ENCODE results near the gene DONSON.

Gene DONSON

DNA sequence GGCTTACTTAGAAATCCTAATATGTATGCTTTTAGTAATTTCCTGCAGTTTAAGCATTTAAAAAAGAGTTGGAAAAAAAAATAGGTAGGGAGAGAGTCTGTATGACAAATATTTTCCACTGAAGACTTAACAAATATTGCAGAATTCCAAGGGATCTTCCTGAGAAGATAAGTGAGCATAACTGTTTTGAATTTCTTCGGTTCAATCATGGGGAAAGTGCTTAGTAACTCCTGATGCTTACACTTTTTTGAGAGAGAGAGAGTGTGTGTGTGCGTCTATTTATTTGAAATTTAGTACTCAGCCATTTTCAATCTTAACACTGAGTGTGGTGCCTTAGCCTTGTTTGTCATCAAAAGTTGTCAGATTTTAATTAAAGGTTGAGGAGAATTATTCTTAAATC, 27.1 kb downstream of the DONSON start:
- no peak for FAIRE-seq

DNA sequence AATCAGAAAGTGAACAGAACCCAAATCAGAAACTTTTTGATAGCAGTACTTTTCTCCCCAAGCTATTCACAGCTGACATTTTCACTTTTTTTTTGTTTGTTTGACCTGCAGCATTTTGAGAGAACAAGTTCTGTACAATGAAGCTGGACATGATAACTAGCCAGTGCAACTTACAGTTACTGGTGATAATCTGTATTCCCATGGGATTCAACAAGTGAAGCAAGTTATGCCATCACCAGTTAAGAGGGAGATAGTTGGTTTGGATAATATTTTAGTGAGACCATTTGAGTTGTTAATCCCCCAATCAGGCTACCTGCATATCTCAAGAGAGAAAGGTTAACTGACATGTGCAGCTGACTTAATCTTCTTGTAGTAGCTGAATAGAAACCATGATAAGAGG, 27.5 kb downstream of the DONSON start:
- no peak for FAIRE-seq

DNA sequence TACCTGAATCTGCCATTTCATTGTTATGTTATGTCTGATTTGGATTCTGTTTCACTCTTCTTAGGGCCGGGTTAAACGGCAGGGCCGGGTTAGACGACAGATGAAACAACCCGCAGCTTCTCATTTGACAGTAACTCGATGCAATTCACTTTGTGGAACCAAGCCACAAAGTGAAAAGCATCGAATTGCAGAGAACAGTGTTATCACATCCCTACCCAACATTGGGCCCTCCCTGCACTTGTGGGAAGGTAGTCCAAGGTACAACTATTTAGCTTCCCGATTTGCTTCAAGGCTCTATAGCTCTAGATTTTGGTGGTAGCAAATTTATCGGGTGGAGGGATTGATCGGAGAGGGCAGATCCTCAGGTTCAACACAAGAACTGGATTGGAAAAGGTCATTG, 28.7 kb downstream of the DONSON start:
- FAIRE-seq = no peak

DNA sequence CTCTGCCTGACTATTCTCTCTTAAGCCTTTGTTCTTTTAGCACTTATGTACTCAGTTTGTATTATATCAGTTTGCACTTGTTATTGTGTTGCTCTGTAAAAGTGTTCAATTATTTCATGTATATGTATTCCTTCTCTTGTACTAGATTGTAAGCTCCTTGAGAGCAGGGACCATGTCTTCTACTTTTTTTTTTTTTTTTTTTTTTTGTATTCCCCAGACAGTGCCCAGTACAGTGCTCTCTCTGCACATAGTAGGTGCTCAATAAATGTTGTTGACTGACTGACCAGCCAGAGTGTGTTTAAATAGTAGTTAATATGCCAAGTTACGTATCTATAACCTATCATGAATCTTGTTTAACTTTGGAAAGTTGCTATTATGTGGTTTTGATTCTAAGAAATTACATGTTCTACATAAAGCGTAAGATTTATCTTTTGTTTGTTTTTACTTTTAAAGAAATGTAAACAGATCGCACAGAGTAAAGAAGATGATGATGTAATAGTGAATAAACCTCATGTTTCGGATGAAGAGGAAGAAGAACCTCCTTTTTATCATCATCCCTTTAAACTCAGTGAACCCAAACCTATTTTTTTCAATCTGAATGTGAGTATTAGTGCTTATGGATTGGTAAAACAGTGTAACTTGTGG, 29.6 kb downstream of the DONSON start:
- no peak for FAIRE-seq

DNA sequence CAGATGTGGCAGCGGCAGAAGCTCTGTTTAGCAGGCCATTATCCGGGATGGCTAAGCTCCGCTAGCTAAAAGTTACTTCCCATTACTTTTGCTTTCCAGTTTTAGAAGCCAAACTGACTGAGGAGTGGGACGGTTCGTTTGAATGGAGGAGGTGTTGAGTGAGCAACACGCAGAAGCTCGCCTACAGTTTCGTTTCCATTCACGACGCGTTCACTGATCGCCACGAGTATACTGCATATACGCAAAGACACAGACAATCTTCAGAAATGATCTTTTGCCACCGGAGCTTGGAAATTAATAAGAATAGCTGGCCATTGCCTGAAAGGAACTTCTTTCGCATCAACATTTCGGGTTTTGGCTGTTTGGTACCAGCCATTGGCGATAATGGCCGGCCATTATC, 31.0 kb downstream of the DONSON start:
- no peak for FAIRE-seq

DNA sequence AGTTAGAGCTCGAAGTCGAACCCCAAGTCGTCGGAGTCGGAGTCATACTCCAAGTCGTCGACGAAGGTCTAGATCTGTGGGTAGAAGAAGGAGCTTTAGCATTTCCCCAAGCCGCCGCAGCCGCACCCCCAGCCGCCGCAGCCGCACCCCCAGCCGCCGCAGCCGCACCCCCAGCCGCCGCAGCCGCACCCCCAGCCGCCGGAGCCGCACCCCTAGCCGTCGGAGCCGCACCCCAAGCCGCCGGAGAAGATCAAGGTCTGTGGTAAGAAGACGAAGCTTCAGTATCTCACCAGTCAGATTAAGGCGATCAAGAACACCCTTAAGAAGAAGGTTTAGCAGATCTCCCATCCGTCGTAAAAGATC, 33.5 kb downstream of the DONSON start:
- no peak for FAIRE-seq

DNA sequence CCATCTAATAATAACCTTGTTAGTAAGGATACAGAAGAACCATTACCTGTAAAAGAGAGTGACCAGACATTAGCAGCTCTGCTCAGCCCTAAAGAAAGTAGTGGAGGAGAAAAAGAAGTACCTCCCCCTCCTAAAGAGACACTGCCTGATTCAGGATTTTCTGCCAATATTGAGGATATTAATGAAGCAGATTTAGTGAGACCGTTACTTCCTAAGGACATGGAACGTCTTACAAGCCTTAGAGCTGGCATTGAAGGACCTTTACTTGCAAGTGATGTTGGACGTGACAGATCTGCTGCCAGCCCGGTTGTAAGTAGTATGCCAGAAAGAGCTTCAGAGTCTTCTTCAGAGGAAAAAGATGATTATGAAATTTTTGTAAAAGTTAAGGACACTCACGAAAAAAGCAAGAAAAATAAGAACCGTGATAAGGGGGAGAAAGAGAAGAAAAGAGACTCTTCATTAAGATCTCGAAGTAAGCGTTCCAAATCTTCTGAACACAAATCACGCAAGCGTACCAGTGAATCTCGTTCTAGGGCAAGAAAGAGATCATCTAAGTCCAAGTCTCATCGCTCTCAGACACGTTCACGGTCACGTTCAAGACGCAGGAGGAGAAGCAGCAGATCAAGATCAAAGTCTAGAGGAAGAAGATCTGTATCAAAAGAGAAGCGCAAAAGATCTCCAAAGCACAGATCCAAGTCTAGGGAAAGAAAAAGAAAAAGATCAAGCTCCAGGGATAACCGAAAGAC, 34.1 kb downstream of the DONSON start:
- FAIRE-seq = no peak

DNA sequence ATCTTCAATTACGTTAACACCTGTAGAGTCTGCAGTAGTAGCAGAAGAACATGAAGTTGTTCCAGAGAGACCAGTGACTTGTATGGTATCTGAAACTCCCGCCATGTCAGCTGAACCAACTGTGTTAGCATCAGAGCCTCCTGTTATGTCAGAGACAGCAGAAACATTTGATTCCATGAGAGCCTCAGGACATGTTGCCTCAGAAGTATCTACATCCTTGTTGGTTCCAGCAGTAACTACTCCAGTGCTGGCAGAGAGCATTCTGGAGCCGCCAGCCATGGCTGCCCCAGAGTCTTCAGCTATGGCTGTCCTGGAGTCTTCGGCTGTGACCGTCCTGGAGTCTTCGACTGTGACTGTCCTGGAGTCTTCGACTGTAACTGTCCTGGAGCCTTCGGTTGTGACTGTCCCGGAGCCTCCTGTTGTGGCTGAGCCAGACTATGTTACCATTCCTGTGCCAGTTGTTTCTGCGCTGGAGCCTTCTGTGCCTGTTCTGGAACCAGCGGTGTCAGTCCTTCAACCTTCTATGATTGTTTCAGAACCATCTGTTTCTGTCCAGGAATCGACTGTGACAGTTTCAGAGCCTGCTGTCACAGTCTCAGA, 35.4 kb downstream of the DONSON start:
- no peak for FAIRE-seq

DNA sequence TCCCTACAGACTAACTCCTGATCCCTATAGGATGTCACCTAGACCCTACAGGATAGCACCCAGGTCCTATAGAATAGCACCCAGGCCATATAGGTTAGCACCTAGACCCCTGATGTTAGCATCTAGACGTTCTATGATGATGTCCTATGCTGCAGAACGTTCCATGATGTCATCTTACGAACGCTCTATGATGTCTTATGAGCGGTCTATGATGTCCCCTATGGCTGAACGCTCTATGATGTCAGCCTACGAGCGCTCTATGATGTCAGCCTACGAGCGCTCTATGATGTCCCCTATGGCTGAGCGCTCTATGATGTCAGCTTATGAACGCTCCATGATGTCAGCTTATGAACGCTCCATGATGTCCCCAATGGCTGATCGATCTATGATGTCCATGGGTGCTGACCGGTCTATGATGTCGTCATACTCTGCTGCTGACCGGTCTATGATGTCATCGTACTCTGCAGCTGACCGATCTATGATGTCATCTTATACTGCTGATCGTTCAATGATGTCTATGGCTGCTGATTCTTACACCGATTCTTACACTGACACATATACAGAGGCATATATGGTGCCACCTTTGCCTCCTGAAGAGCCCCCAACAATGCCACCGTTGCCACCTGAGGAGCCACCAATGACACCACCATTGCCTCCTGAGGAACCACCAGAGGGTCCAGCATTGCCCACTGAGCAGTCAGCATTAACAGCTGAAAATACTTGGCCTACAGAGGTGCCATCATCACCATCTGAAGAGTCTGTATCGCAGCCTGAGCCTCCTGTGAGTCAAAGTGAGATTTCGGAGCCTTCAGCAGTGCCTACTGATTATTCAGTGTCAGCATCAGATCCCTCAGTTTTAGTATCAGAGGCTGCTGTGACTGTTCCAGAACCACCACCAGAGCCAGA, 36.1 kb downstream of the DONSON start:
- FAIRE-seq = no peak

DNA sequence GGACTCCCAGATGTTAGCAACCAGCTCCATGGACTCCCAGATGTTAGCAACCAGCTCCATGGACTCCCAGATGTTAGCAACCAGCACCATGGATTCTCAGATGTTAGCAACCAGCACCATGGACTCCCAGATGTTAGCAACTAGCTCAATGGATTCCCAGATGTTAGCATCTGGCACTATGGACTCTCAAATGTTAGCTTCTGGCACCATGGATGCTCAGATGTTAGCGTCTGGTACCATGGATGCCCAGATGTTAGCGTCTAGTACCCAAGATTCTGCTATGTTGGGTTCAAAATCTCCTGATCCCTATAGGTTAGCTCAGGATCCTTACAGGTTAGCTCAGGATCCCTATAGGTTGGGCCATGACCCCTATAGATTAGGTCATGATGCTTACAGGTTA, 36.8 kb downstream of the DONSON start:
- no peak for FAIRE-seq

DNA sequence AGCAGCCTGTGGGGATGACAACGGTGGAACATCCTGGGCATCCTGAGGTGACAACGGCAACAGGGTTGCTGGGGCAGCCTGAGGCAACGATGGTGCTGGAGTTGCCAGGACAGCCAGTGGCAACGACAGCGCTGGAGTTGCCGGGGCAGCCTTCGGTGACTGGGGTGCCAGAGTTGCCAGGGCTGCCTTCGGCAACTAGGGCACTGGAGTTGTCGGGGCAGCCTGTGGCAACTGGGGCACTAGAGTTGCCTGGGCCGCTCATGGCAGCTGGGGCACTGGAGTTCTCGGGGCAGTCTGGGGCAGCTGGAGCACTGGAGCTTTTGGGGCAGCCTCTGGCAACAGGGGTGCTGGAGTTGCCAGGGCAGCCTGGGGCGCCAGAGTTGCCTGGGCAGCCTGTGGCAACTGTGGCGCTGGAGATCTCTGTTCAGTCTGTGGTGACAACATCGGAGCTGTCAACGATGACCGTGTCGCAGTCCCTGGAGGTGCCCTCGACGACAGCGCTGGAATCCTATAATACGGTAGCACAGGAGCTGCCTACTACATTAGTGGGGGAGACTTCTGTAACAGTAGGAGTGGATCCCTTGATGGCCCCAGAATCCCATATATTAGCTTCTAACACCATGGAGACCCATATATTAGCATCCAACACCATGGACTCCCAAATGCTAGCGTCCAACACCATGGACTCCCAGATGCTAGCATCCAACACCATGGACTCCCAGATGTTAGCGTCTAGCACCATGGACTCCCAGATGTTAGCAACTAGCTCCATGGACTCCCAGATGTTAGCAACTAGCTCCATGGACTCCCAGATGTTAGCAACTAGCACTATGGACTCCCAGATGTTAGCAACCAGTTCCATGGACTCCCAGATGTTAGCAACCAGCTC, 37.5 kb downstream of the DONSON start:
- no peak for FAIRE-seq

DNA sequence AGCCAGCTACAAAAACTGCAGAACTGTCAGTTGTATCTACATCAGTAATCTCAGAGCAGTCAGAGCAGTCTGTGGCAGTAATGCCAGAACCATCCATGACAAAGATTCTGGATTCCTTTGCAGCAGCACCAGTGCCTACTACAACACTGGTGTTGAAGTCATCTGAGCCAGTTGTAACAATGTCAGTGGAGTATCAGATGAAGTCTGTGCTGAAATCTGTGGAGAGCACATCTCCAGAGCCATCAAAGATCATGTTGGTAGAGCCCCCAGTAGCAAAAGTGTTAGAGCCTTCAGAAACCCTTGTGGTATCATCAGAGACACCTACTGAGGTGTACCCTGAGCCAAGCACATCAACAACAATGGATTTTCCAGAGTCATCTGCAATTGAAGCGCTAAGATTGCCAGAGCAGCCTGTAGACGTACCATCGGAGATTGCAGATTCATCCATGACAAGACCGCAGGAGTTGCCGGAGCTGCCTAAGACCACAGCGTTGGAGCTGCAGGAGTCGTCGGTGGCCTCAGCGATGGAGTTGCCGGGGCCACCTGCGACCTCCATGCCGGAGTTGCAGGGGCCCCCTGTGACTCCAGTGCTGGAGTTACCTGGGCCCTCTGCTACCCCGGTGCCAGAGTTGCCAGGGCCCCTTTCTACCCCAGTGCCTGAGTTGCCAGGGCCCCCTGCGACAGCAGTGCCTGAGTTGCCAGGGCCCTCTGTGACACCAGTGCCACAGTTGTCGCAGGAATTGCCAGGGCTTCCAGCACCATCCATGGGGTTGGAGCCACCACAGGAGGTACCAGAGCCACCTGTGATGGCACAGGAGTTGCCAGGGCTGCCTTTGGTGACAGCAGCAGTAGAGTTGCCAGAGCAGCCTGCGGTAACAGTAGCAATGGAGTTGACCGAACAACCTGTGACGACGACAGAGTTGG, 38.4 kb downstream of the DONSON start:
- FAIRE-seq = no peak

DNA sequence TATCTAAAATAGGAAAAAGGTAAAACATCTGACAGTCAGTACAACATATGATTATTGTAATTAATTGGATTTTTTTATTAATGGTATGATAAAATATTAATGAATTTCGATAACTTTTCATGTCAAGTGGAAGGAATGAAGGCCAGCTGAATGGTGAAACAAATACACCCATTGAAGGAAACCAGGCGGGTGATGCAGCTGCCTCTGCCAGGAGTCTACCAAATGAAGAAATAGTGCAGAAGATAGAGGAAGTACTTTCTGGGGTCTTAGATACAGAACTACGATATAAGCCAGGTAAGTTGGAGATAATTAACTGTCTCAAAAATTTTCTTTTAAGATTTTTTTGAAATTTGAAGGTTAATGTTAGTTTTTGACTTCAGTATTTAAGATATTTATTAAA, 42.4 kb downstream of the DONSON start:
- FAIRE-seq = no peak

DNA sequence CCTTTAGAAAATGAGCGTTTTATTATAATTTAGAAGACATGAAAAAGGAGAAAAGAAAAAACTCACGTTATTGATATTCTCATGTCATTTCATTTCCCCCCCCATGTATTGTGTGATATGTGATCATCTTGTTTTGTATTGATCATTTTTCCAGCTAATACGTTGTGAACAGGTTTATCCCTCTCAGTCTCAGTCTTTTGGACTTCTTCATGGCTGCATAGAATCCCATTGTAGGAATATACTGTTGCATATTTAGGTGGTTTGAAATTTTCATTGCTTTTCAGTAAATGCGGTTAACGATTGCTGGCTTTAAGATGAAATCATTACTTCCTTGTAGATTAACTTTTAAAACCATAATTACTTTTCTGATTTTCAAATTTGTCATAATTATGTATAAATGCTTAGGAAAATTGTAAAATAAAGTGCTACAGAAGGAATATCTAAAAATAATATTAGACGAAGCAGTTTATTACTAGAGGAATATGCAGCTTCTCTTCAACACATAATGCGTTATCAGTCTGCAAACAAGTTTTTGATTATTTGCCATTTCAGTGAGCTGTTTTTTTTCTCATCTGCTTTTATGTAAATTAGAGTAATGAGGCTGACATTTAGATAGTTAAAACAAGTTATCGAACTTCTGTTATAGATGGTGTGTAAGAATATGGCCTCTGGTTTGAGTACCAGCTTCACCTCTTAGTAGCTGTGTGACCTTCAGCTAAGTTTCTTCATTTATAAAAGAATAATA, 43.9 kb downstream of the DONSON start:
- no peak for FAIRE-seq

DNA sequence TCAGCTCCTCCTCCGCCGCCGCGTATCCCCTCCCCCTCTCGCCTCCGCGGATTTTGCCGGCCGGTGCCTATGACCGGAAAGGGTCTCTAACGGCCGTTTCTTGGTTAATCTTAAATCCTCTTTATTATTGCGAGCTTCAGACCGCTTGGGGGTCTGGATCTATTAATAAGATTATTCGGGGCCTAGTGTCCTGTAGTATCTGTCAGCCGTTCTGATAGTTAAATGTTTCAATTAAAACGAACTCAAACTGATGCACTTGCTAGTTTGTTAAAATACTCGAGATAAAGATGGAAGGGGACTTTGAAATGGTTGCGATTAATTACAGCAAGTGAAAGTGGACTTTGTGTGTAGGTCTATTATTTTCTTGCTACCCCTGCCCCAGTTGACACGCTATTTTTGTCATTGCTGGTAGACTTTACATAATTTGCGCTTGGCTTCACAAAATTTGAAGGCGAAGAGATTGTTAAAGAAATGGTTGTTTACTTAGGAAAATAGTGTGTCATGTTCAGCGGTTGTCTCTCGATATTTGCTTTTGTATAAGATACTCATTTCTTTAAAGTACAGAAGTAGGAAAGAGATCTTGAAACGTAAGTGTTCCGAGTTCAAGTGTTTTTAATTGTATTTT, 44.9 kb downstream of the DONSON start:
- no peak for FAIRE-seq

DNA sequence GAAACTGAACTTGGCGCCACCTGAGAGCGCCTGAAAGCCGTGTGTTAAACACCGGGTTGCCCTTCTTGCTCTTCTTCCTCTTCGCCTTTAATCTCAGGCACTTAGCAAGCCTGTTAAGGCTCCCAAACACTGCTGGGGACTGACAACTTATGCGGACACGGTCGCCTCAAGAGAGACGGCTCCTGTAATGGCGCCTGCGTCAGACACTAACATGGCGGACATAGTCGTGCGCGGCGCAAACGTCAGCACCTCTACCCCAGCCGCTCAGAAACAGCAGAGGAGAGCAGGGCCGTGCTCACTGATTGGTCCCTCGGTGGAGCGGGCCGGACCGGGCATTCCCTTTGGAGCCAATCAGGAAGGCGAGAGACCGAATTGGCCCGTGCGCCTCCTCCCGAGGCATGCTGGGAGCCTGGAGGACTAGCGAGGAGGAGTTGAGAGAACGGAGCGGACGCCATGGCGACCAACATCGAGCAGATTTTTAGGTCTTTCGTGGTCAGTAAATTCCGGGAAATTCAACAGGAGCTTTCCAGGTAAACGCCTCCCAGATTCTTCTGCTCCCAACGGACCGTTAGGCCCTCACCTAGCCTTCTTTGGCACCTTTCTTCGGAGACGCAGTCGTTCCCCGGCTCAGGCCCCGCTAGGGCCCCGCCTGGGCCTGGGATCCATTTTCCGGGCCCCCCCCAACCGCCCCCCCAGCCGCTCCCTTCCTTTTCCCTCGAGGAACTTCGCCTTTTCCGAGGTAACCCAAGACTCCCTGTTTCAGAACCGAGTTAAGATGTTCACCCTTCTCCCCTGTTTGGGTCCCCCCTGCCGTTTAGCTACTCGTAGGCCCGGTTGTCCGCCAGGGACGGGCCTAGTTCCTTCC, 45.6 kb downstream of the DONSON start, which contains the start of gene SON:
Gene SON, plus strand, starts transcription at position 399 of the 865 bp plus-strand sequence. Its CDS starts 55 bp downstream, at position 454.
- FAIRE-seq = peak; percentile 94

DNA sequence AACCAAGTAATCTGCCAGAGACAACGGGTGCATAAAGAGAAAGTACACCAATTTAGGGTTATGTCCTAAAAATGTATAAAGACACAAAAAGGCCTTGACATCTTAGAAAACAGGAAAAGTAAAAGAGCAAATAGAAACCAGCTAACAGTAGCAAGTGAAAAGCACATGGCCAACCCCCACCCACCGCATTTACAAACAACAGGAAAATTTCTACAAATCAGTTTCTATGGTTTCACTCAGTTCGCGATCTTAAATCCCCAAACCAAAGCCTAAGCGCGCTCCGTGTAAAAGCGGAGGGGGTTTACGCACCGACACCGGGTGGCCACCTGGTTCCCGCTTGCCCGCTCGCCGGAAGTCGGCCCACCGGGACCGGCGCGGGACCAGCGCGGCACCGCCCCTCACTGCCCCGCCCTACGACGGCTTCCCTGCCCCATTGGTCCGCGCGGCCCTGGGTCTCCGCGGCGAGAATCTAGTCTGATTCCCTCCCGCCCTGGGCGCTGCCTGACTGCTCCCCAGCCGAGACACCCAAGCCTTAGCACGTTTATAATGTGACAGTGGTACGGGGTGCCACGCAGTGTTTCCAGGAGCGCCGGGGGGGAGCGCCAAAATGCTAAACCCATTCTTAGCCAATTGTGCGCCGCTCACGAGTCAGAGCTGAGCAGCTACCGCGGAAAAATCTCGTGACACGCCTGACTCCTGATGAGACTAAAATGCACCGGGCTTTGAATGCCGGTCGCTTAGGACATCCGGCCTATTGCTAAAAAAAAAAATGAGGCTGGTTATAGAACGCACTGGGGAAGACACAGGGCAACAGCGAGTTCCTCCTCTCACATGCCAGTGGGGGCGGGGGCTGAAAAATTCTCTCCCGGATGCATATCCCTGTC, 46.5 kb downstream of the DONSON start, which contains the start of gene GART:
Gene GART, minus strand, starts transcription at position 362 of the 884 bp plus-strand sequence. CDS start 2,802 bp downstream, outside the sequence.
- FAIRE-seq = no peak

All from TTC549 (cell line).